Stimulated activated CD4-positive, alpha-beta T cell treated with anti-CD3 and anti-CD28 coated beads, Interleukin-12 subunit alpha, Interleukin-12 subunit beta, amount 100 ng/mL, for 24 hours (primary cell): ENCODE results near the gene DRAXIN.

Source experiments
- DNase-seq, 2 experiments: peaks; one replicate each; pipeline ENCODE4 v3.0.0-alpha.2; 2020; ENCODE audit warnings: low read depth in 2 of 2

DRAXIN gene

DNA sequence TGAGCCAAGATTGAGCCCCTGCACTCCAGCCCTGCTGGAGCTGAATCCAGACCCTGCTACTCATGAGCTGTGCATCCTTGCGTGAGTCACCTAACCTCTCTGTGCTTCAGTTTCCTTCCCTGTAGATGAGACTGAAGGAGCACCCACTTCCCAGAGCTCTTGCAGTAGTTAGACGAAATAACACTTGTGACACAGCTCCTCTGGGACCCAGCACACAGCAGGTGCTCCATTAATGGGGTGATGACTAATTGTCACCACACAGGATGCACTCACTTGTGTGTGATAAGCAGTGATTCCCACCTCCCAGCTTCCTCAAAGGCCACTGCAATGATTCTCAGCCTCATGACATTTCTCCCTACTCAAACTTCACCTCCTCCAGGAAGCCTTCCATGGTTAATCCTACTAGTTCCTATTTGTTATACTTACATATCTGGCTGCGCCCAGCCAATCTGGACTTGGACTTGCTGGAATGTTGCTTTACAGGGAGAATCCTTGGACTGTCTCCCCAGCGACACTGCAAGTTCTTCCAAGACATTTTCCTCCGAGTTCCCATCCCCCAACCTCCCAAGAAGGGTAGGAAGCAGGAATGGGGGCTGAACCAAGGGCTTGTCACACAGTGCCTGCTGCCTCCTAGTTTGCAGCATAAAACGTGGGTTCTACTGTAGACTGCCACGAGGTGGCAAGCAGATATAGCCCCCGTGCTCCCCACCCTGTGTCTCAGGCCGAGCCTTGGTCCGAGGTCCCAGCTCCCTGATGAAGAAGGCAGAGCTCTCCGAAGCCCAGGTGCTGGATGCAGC, 17.2 kb downstream of the DRAXIN start:
- DNase-seq, result no peak

GRCh38 chr1:11711490-11711889, 20.0 kb downstream of the DRAXIN start:
- DNase-seq, result no peak

GRCh38 chr1:11712285-11712684, 20.8 kb downstream of the DRAXIN start:
- no peak for DNase-seq

- DNase-seq, result no peak
These were observed 21.6 kb downstream of the DRAXIN start for GRCh38 chr1:11713095-11713494.

DNA sequence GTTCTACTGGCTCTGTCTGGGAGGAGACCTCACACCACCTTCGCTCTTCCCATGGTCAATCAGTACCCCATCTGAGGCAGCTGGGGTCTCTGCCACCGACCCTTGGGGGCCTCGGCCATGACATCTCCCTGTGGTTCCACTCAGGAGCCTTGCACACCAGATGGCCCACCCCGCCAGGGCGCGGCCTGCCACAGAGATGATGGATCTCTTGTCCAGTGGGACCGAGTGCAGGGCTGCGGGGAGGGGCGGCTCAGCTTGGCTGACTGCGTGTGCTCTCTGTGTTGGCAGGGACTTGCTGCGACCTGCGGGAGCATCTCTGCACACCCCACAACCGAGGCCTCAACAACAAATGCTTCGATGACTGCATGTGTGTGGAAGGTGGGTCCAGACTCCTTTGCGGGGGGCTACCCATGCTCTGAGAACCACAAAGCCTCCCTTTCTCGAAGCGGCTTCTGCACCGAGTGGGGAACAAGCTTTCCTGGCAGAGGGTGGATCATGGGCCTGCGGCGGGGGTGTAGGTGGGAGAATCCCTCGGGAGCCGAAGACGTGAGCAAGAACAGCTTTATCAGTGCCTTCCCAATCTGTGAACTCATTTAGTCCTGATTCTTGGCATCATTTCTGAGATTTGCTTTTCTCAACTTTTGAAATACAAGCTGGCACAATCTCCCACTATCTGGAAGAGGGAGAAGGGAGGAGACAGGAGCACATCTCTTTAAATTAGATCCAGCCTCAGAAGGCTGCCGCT, 23.5 kb downstream of the DRAXIN start:
- DNase-seq, result no peak

- peak; percentile 67 to 84 for DNase-seq
These were observed 28.0 kb downstream of the DRAXIN start for GRCh38 chr1:11719313-11720032.

DNA sequence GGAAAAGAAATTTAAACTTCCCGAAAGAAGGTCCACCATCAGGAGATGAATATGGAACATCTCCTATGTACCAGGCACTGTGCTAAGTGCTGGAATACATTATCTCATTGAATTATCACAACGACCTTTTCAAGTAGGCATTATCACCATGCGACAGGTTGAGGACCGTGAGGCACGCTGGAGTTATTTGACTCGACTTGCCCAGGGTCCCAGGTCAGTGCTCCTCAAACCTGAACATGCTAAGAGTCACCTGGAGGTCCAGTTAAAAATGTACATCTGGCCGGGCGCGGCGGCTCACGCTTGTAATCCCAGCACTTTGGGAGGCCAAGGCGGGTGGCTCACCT, 28.5 kb downstream of the DRAXIN start:
- DNase-seq, result no peak

DNA sequence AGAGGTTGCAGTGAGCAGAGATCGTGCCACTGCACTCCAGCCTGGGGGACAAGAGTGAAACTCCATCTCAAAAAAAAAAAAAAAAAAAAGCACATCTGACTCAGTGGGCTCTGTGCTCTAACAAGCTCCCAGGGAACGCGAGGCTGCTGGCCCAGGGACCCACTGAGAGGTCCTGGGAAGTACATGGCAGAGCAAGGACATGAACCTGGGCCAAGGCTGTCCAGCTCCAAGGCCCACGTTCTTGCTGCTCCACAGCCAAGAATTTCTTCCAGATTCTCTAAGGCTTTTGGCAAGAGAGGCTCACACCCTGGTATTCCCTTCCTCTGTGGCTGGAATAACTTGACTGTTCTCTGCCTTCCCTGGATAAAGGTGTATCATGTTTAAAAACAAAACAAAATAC, 29.0 kb downstream of the DRAXIN start:
- DNase-seq, result no peak

GRCh38 chr1:11721311-11721710, 29.8 kb downstream of the DRAXIN start:
- DNase-seq, result no peak

- DNase-seq, result no peak
These were observed 31.0 kb downstream of the DRAXIN start for GRCh38 chr1:11722538-11722937.

- no peak for DNase-seq
These were observed 34.1 kb downstream of the DRAXIN start for GRCh38 chr1:11725616-11726015.

DNA sequence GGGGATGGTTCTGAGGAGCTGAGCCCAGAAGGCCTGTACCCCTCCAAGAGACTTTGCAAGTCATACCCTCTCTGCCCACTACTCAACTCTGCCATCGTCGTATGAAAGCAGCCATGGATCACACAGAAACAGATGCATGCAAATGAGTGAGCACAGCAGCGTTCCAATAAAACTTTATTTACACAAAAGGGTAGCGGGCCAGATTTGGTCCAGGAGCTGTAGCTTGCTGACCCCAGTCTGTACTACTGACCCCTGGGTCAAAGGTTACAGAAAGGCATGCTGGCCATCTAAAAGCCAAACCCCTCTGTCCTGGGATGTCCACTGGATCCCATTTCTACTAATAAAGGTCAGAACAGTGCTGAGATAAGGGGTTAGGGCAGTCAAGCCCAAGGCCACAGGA, 35.6 kb downstream of the DRAXIN start:
- no peak for DNase-seq

DNA sequence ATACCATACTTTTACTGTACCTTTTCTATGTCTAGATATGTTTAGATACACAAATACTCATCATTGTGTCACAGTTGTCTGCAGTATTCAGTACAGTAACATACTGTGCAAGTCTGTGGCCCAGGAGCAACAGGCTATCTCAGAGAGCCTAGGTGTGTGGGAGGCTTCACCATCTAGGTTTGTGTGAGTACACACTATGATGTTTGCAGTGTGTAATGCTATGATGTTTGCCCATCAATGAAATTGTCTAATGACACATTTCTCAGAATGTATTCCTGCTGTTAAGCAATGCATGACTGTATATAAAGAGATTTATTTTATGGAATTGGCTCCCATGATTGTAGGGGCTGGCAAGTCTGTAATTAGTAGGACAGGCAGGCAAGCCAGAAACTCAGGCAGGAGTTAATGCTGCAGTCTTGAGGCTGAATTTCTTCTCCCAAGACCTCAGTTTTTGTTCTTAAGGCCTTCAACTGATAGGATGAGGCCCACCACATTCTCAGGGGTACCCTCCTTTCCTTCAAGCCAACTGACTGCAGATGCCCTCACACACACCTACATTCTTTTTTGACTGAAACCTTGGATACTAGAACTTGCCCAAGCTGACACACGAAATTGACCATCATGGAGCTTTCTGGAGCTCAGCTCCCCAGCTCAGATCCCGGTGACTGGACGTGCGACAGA, 36.8 kb downstream of the DRAXIN start:
- DNase-seq, result no peak

- no peak for DNase-seq
These were observed 37.6 kb downstream of the DRAXIN start for GRCh38 chr1:11729155-11729497.

DNA sequence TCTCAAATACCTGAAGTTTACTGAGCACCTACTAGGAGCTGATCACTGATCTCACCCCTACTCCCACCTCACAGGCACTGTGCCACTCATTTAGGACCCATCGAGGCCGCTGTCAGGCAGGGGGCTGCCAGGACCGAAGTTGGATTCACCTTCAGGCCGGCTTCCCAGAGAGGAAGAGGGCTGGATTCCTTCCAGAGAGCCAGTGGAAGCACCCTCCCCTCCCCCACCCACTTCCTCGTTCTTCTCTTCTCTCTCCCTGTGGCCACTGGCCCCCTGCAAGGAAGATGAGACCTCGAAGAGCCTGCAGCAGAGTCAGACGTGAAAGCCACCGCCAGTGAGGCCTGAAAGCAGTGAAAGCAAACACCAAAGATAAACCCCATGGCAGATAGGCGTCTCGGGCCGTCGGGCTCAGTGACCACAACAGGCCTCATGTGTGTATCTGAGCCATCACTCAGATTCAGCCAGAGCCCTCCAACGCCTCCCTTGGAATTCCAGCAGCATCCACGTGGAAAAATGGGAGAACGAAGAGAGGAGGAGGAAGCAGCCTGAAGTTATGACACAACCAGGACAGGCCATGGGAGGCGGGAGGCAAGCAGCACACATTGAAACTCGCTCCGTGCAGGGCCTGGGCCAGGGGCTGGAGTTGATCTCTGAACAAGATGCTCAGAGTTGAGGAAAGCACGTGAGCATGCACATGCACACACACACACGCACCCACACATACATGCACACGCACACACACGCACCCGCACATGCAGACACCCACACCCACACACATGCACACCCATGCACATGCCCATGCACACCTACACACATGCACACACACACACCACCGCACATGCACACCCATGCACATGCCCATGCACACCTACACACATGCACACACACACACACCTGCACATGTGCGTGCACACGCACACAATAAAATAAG, 38.3 kb downstream of the DRAXIN start:
- DNase-seq, result no peak

DNA sequence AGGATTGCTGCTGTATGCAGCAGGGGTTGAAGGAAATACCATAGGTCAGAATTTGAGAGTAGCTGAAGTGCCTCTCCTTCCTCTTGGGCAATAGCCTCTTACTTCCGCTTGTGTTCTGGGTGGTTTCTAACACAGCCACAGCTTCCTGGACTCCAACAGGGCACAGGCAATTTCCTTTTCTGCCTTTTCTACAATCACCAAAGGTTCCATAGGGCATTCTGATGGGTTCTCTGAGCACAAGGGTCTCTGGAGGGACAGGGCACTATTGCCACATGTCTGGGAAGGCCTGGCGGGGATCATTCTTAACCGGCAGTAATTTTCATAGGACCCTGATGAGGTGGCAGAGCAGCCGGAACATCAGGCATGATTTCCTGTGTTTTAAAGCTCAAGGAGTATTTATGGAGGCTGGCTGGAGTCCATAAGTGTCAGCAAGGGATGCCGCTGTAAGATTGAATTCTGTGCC, 39.0 kb downstream of the DRAXIN start:
- no peak for DNase-seq

- no peak for DNase-seq
These were observed 40.3 kb downstream of the DRAXIN start for GRCh38 chr1:11731691-11732283.

DNA sequence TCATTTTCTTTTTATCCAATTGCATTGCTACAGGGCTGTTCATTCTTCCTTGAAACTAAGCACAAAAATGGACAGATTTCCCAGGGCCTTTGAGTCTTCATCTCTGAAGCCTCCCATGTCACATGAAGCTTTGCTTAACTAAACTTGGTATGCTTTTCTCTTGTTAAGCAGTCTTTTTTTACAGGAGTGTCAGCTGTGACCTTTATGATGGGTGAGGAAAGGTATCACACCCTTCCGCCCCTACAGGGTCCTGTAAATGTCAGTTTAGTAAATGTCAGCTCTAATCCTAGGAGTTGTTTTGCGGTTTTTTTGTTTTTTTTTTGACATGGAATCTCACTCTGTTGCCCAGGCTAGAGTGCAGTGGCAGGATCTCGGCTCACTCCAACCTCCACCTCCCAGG, 41.8 kb downstream of the DRAXIN start:
- no peak for DNase-seq

DNA sequence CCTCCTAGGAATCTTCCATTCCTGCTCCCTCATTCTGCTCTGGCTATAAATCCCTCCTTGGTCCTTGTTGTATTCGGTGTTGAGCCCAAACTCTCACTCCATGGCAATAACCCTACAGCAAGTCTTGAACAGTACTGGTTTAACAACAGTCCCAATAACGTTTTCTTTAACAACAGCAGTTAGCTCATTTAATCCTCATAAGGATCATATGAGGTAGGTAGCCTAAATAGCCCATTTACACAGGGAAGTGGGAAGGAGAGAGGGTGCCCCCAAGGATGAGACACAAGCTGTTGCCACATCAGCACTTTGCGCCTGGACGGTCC, 44.0 kb downstream of the DRAXIN start:
- no peak for DNase-seq

GRCh38 chr1:11735854-11736745, 44.6 kb downstream of the DRAXIN start, which contains the start of gene AGTRAP:
Gene AGTRAP, plus strand, starts transcription at chr1:11736136. Its CDS starts 73 bp downstream, at chr1:11736209.
- peak; percentile 78 to 90 for DNase-seq
